Measurements from ENCODE around the gene C6. TPM values are rescaled to one million over a fixed set of nuclear protein-coding genes. Genes with fewer than 3 reads are reported as not detected.
"Not testable (repeated sequence)": the region's sequence is repeated elsewhere in the genome, so short reads cannot be mapped to it uniquely, and the experiment has no call there.

C6 gene
- total RNA-seq, 1 donor = not detected

GRCh38 chr5:41214182-41214581 lies 850 bp upstream of the C6 start:
- no peaks in the 10 kb centered on the region for H3K9me3 ChIP-seq (ENCODE audit: low read depth, low read length)
- H3K27me3 ChIP-seq (ENCODE audit: insufficient read depth, low read length) = no peaks in the 10 kb centered on the region
- no peak overlapping the region for H3K4me3 ChIP-seq (ENCODE audit: low read length)
- H3K4me1 ChIP-seq (ENCODE audit: insufficient read depth, low read length) = no peaks in the 10 kb centered on the region

- no peaks in the 10 kb centered on the region for H3K9me3 ChIP-seq (ENCODE audit: low read depth, low read length)
- no peaks in the 10 kb centered on the region for H3K27me3 ChIP-seq (ENCODE audit: insufficient read depth, low read length)
- H3K4me3 ChIP-seq (ENCODE audit: low read length) = no peak overlapping the region
- no peaks in the 10 kb centered on the region for H3K4me1 ChIP-seq (ENCODE audit: insufficient read depth, low read length)
These were observed 397 bp downstream of the C6 start for GRCh38 chr5:41212935-41213334.

DNA sequence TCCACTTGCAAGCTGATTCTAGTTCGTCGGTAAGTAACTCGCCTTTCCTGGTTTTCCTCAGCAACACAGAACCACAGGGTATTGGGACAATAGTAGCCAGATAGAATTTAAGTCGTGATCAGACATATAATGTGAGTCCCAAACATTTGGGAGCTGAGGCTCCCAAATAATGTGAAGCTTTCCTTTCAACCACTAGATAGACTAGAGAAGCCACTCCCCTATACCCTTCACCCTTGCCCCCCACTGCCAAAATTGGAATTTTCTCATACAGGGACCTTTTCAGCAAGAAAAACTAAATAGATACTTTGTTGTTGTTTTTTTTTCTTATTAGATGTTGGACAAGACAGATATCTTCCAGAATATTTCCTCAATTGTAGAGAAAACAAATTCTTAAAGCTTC lies 1.9 kb downstream of the C6 start:
- Histone ChIP-seq H3K4me1 (ENCODE audit: insufficient read depth, low read length) (no peaks in the 10 kb centered on the region), H3K9me3 (ENCODE audit: low read depth, low read length) (no peaks in the 10 kb centered on the region), H3K27me3 (ENCODE audit: insufficient read depth, low read length) (no peaks in the 10 kb centered on the region), H3K4me3 (ENCODE audit: low read length) (no peak overlapping the region)

GRCh38 chr5:41205475-41205874 lies 7.9 kb downstream of the C6 start:
- not testable (repeated sequence) for H3K4me1 ChIP-seq (ENCODE audit: insufficient read depth, low read length); H3K9me3 ChIP-seq (ENCODE audit: low read depth, low read length); H3K4me3 ChIP-seq (ENCODE audit: low read length); H3K27me3 ChIP-seq (ENCODE audit: insufficient read depth, low read length)

GRCh38 chr5:41203033-41203432 lies 10.3 kb downstream of the C6 start:
- H3K9me3 ChIP-seq (ENCODE audit: low read depth, low read length) = no peaks in the 10 kb centered on the region
- no peak overlapping the region for H3K4me3 ChIP-seq (ENCODE audit: low read length)
- H3K4me1 ChIP-seq (ENCODE audit: insufficient read depth, low read length) = no peaks in the 10 kb centered on the region
- no peaks in the 10 kb centered on the region for H3K27me3 ChIP-seq (ENCODE audit: insufficient read depth, low read length)

DNA sequence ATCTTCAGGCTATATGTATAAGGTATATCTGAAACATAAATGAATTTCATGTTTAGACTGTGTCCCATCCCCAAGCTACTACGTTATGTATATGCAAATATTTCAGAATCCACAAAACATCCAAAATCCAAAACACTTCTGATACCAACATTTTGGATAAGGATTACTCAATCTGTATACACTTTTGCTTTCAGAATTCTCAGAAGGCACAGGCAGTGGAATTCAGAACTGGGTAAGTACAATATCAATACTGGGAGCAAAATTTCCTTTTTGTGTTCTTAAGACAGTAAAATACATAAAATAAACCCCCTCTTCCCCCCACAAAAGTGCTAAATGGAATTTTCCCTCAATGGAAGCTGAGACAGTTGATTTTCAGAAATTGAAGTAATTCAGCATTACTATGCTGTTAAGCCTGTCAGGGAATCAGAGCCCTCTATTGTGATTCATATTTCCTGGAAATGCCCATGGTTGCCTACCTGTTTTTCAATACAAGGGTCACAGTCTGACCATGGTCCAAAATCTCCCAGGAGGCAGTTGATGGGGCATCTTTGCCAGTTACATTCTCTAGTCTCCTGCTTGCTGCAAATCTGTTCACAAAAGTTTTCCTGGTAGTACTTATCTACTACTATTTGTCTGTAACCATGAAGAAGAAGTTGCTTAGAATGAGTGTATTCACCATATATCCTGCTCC lies 12.1 kb downstream of the C6 start:
- H3K4me1 ChIP-seq (ENCODE audit: insufficient read depth, low read length) = no peaks in the 10 kb centered on the region
- no peaks in the 10 kb centered on the region for H3K9me3 ChIP-seq (ENCODE audit: low read depth, low read length)
- no peak overlapping the region for H3K4me3 ChIP-seq (ENCODE audit: low read length)
- no peaks in the 10 kb centered on the region for H3K27me3 ChIP-seq (ENCODE audit: insufficient read depth, low read length)

- H3K4me3 ChIP-seq (ENCODE audit: low read length) = no peak overlapping the region
- no peaks in the 10 kb centered on the region for H3K27me3 ChIP-seq (ENCODE audit: insufficient read depth, low read length)
- H3K4me1 ChIP-seq (ENCODE audit: insufficient read depth, low read length) = no peaks in the 10 kb centered on the region
- no peaks in the 10 kb centered on the region for H3K9me3 ChIP-seq (ENCODE audit: low read depth, low read length)
These were observed 12.8 kb downstream of the C6 start for GRCh38 chr5:41200506-41200905.

DNA sequence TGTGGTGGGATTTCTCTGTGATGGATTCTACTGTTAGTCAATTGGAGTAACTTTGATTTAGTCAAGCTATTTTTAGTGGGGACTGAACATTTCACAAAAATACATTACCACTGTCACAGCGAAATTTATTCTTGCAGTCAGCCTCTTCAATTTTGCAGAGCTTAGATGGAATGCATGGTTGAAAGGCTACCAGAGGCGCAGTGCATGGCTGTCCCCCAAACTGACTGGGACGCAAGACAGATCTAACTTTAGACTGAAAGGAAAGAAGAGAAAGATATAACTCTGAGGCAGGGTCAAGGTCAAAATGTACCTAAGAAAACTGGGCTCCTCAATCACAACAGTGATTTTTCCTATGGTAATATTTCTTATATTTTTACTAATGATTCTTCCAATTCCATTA lies 13.7 kb downstream of the C6 start:
- H3K9me3 ChIP-seq (ENCODE audit: low read depth, low read length) = no peaks in the 10 kb centered on the region
- no peaks in the 10 kb centered on the region for H3K4me1 ChIP-seq (ENCODE audit: insufficient read depth, low read length)
- H3K27me3 ChIP-seq (ENCODE audit: insufficient read depth, low read length) = no peaks in the 10 kb centered on the region
- no peak overlapping the region for H3K4me3 ChIP-seq (ENCODE audit: low read length)

- Histone ChIP-seq H3K9me3 (ENCODE audit: low read depth, low read length) (no peaks in the 10 kb centered on the region), H3K27me3 (ENCODE audit: insufficient read depth, low read length) (no peaks in the 10 kb centered on the region), H3K4me3 (ENCODE audit: low read length) (no peak overlapping the region), H3K4me1 (ENCODE audit: insufficient read depth, low read length) (no peaks in the 10 kb centered on the region)
These were observed 17.1 kb downstream of the C6 start for GRCh38 chr5:41196197-41196596.

- H3K4me3 ChIP-seq (ENCODE audit: low read length) = no peak overlapping the region
- no peaks in the 10 kb centered on the region for H3K27me3 ChIP-seq (ENCODE audit: insufficient read depth, low read length)
- no peaks in the 10 kb centered on the region for H3K9me3 ChIP-seq (ENCODE audit: low read depth, low read length)
- H3K4me1 ChIP-seq (ENCODE audit: insufficient read depth, low read length) = no peaks in the 10 kb centered on the region
These were observed 18.1 kb downstream of the C6 start for GRCh38 chr5:41195228-41195627.

DNA sequence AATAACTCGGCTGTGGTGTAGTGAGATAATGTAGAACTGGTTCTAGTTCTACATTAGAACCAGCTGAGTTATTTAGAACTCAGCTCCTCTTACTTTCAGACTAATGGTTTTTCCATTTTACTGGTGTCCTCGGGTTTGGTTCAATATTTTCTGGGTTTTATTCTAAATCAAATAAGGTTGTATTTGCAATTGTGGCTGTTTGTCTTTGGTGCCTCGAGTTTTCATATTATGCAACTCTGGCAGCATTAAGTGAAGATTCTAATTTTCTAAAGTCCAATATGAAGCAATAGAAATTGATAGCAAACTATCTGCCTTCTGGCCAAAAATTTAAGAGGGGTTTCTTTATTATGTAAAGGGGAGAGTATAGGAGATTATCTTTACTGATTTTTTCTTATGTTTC lies 19.0 kb downstream of the C6 start:
- H3K4me3 ChIP-seq (ENCODE audit: low read length) = no peak overlapping the region
- H3K4me1 ChIP-seq (ENCODE audit: insufficient read depth, low read length) = no peaks in the 10 kb centered on the region
- H3K9me3 ChIP-seq (ENCODE audit: low read depth, low read length) = no peaks in the 10 kb centered on the region
- no peaks in the 10 kb centered on the region for H3K27me3 ChIP-seq (ENCODE audit: insufficient read depth, low read length)

DNA sequence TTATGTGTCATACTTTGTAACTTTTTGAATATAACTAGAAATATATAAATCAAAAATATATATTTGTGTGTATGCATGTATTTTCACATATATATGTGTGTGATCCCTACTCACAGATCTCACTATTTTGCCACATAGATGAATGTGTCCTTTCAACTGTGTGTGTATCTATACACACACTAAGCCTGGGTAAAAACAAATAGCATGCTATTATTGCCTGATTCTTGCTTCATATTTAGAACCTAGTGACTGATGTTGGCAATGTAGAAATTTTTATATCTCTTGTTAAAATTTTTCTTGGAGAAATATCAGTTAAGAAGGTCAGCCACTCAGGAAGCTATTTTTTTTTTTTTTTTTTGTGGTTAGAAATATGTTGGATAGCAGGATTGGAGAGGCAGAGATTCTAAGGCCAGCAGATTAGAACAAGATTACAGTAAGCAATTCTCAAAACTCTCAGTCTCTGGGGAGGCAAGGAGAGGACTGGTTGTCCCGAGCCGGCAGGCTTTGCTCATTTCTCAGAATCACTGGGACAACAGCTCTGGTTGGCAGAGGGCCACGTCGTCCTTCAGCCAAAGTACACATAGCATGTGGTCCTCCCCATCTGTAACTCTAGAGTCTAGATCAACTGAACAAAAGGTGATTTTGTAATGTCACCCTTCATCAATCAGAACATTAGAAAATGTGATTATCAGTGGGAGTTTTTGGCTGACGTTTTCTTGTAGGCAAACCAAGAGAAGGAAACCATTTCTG lies 19.7 kb downstream of the C6 start:
- no peak overlapping the region for H3K4me3 ChIP-seq (ENCODE audit: low read length)

DNA sequence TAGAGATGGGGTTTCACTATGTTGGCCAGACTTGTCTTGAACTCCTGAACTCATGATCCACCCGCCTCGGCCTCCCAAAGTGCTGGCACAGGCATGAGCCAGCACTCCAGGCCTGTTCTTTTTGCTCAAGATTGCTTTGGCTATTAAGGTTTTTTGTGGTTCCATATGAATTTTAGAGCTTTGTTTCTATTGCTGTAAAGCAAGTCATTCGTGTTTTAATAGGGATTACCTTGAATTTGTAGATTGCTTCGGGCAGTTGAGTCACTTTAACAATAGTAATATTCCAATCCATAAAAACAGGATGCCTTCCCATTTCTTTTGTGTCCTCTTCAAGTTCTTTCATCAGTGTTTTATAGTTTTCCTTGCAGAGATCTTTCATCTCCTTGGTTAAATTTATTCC lies 22.1 kb downstream of the C6 start:
- Histone ChIP-seq H3K4me1 (ENCODE audit: insufficient read depth, low read length) (no peaks in the 10 kb centered on the region), H3K27me3 (ENCODE audit: insufficient read depth, low read length) (no peaks in the 10 kb centered on the region), H3K9me3 (ENCODE audit: low read depth, low read length) (no peaks in the 10 kb centered on the region), H3K4me3 (ENCODE audit: low read length) (no peak overlapping the region)

More for the DNA sequence above, 19.7 kb downstream of the C6 start:
- Histone ChIP-seq H3K4me1 (ENCODE audit: insufficient read depth, low read length) (no peaks in the 10 kb centered on the region), H3K9me3 (ENCODE audit: low read depth, low read length) (no peaks in the 10 kb centered on the region), H3K27me3 (ENCODE audit: insufficient read depth, low read length) (no peaks in the 10 kb centered on the region)

GRCh38 chr5:41186143-41186542 lies 27.2 kb downstream of the C6 start:
- Histone ChIP-seq H3K4me3 (ENCODE audit: low read length) (no peak overlapping the region), H3K27me3 (ENCODE audit: insufficient read depth, low read length) (no peaks in the 10 kb centered on the region), H3K9me3 (ENCODE audit: low read depth, low read length) (no peaks in the 10 kb centered on the region), H3K4me1 (ENCODE audit: insufficient read depth, low read length) (no peaks in the 10 kb centered on the region)

- not testable (repeated sequence) for H3K27me3 ChIP-seq (ENCODE audit: insufficient read depth, low read length); H3K9me3 ChIP-seq (ENCODE audit: low read depth, low read length); H3K4me1 ChIP-seq (ENCODE audit: insufficient read depth, low read length); H3K4me3 ChIP-seq (ENCODE audit: low read length)
These were observed 30.0 kb downstream of the C6 start for GRCh38 chr5:41183331-41183730.

- no peak overlapping the region for H3K4me3 ChIP-seq (ENCODE audit: low read length)
These were observed 30.7 kb downstream of the C6 start for GRCh38 chr5:41182666-41183065.

More at GRCh38 chr5:41182666-41183065, 30.7 kb downstream of the C6 start:
- Histone ChIP-seq H3K9me3 (ENCODE audit: low read depth, low read length) (no peaks in the 10 kb centered on the region), H3K4me1 (ENCODE audit: insufficient read depth, low read length) (no peaks in the 10 kb centered on the region), H3K27me3 (ENCODE audit: insufficient read depth, low read length) (no peaks in the 10 kb centered on the region)
